Testis (tissue), 2 donors: ENCODE measurements around the gene ATL2.

Experiments
- CTCF ChIP-seq, 3 experiments: fragments of 450-650 bp in 2 of 3; fragments of 200-600 bp in 1 of 3; sonication (generic) in 1 of 3; IDR thresholded peaks; one replicate each; pipeline ENCODE4 v1.5.1; 2016 to 2019; ENCODE audit warnings: antibody characterized with exemption in 3 of 3, mild to moderate bottlenecking in 2 of 3, moderate library complexity in 1 of 3
- POLR2A ChIP-seq: fragments of 450-650 bp; IDR thresholded peaks from one replicate; pipeline ENCODE4 v1.6.1; 2017; ENCODE audit warnings: antibody characterized with exemption, mild to moderate bottlenecking, moderate library complexity

- TF ChIP-seq POLR2A (no peak), CTCF (IDR thresholded peaks at IDR 0.05) (no peak)
These were observed 33.9 kb downstream of the ATL2 start for GRCh38 chr2:38343212-38343611.
